Putamen (tissue), 1 donor: ENCODE results near the gene OR8B2.
"Not testable (repeated sequence)": the region's sequence is repeated elsewhere in the genome, so short reads cannot be mapped to it uniquely, and the experiment has no call there.

Experiments
- DNase-seq: peaks from one replicate; pipeline ENCODE4 v3.0.0-alpha.2; 2016; ENCODE audit warnings: low spot score

Gene OR8B2, protein sequence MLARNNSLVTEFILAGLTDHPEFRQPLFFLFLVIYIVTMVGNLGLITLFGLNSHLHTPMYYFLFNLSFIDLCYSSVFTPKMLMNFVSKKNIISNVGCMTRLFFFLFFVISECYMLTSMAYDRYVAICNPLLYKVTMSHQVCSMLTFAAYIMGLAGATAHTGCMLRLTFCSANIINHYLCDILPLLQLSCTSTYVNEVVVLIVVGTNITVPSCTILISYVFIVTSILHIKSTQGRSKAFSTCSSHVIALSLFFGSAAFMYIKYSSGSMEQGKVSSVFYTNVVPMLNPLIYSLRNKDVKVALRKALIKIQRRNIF

DNA sequence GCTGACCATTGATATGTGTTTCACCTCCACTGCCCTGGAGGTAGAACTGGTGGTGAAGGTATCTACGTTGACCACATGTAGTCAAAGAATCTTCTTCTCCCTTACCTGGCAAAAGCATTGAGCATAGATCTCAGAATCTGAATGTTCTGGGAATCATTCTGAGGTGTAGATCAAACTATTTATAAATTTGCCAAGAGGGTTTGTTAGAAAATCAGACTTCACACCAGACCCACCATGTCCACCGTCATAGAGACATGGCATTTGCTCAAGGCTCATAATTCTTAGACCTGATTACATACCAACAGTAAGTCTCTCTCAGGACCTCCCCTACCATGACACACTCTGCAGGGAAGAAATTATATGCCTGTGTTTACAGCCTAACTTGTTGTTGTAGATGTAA, at the start of gene OR8B2:
Gene OR8B2, minus strand, starts transcription at position 101 of the 400 bp plus-strand sequence. CDS start 1,156 bp downstream, outside the sequence.
- DNase-seq: no peak

DNA sequence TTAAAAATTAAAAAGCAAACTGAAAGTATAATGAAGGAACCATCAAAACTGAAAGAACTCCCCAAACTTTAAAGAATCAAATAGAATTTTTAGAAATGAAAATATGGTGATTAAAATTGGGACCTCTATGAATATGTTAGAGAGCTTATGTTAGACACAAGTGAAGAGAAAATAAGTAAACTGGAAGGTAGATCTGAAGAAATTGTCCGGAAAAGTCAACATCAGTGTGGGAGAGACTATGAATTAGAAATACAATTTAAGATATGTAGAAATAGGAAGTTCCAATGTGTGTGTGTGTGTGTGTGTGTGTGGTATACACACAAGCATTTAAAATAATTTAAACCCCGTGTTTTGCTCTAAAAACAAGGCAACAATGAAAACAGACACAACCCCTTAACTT, 45.3 kb upstream of the OR8B2 start:
- no peak for DNase-seq

DNA sequence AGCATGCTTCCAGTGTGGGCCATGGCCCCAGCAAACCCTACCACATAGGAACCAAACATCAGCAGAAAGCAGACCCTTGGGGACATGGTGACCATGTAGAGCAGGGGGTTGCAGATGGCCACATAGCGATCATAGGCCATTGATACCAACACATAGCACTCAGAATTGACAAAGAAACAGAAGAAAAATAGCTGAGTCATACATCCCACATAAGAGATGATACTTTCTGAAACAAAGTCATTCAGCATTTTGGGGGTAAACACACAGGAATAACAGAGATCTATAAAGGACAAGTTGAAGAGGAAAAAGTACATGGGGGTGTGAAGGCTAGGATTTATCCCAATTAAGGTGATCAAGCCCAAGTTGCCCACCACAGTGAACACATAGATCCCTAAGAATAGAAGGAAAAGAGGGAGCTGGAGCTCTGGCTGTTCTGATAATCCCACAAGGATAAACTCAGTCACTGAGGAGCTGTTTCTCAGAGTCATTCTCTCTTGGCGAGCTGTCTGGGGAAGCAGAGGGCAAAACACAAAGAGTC, 40.2 kb upstream of the OR8B2 start, which contains the start of gene OR8B4:
Gene OR8B4, minus strand, starts transcription at position 488 of the 538 bp plus-strand sequence. Its CDS starts 0 bp downstream, at position 488.
- no peak for DNase-seq

DNA sequence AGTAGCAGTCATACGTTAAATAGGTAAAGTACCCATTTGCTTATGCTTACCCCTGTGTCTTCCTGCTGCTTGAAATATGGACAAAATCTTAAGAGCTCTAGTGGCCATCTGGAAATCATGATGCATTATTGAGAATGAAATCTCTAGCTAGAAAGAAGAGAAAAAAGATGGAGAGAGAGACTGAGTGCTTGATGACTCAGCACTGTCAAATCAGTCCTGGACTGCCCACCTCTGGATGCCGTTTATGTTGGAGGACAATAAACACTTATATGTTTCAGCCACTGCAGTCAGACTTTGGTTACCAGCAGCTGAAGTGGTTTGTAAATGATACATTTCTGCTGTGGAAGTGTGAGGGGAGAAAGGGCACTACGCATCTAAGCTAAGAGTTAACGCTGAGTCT, 36.7 kb upstream of the OR8B2 start:
- no peak for DNase-seq

DNA sequence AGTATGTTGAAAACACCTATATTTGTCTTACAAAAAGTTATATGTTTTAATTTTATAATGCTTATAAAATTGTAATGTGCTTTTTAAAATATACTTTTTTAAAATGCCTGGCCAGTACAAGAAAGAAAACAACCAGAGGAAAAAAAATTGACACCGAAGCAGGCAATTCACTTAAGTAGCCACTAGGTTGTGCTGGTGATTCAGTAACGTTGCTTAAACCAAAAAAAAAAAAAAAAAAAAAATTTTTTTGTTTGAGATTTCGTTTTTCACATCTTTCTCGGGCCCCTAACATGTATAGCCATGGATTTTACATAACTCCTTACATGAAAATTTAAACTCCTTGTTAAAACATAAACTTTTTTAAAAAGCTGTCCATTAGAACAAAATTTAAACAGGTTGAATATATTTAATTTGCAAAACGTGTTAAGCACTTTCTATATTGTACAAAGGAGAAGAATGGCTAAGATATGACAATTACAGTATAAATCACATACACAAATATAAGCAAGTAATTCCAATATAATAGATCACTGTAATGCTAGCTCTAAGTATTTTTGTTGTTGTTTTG, 31.1 kb upstream of the OR8B2 start:
- DNase-seq: no peak

- DNase-seq: no peak
These were observed 25.6 kb upstream of the OR8B2 start for GRCh38 chr11:124409906-124410305.

GRCh38 chr11:124405581-124405980, 21.3 kb upstream of the OR8B2 start:
- no peak for DNase-seq

GRCh38 chr11:124403186-124403585, 18.9 kb upstream of the OR8B2 start:
- not testable (repeated sequence) for DNase-seq

GRCh38 chr11:124402326-124402922, 18.1 kb upstream of the OR8B2 start:
- peak; percentile 42 for DNase-seq

DNA sequence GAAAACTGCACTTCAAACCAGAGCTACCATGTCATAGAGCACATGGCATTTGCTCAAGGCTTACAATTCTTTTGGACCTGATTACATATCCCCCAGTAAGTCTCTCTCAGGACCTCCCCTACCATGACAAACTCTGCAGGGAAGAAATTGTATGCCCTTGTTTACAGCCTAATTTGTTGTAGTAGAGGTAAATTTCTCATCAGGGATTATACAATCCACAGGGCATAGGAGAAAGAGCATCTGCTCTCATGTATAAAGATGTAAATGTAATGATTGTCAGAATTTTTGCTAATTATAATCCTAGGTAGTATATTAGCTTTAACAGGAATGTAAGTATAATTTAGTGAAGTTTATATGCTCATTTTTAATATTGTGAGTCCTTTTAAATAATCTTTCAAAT, 14.6 kb upstream of the OR8B2 start, which contains the start of gene OR8B3:
Gene OR8B3, minus strand, starts transcription at position 101 of the 400 bp plus-strand sequence. CDS start 1,673 bp downstream, outside the sequence.
- DNase-seq: no peak

DNA sequence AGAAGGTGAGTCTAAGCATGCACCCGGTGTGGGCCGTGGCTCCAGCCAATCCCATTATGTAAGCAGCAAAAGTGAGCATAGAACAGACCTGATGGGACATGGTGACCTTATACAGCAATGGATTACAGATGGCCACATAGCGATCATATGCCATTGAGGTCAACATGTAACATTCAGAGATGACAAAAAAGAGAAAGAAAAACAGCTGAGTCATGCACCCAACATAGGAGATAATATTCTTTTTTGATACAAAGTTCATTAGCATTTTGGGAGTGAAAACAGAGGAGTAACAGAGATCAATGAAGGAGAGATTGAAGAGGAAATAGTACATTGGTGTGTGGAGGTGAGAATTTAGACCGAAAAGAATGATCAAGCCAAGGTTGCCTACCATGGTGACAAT, 12.5 kb upstream of the OR8B2 start:
- DNase-seq: not testable (repeated sequence)

- DNase-seq: no peak
These were observed 10.1 kb upstream of the OR8B2 start for GRCh38 chr11:124394408-124394807.

DNA sequence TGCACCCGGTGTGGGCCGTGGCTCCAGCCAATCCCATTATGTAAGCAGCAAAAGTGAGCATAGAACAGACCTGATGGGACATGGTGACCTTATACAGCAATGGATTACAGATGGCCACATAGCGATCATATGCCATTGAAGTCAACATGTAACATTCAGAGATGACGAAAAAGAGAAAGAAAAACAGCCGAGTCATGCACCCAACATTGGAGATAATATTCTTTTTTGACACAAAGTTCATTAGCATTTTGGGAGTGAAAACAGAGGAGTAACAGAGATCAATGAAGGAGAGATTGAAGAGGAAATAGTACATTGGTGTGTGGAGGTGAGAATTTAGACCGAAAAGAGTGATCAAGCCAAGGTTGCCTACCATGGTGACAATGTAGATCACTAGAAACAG, 1.4 kb downstream of the OR8B2 start:
- not testable (repeated sequence) for DNase-seq

DNA sequence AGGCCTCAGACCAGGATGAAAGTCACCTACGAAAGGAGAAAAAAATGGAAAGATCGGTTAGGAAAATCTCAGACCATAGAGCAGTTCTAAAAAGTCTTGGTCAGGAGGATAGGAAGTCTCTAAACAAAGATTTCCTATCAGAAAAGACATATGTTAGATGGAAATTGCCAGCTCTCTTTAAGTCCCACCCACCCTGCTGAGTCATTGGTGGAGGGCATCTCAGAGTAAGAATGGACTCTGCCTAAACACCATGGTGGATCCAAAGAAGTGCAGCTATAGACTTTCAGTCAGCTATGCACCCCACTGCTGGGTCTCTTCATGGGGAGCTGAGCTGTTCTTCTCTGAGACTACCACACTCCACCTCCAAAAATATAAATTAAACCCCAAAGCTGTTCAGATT, 3.7 kb downstream of the OR8B2 start:
- no peak for DNase-seq

- DNase-seq: no peak
These were observed 8.0 kb downstream of the OR8B2 start for GRCh38 chr11:124376280-124376679.

- DNase-seq: no peak
These were observed 24.7 kb downstream of the OR8B2 start for GRCh38 chr11:124359566-124359965.

DNA sequence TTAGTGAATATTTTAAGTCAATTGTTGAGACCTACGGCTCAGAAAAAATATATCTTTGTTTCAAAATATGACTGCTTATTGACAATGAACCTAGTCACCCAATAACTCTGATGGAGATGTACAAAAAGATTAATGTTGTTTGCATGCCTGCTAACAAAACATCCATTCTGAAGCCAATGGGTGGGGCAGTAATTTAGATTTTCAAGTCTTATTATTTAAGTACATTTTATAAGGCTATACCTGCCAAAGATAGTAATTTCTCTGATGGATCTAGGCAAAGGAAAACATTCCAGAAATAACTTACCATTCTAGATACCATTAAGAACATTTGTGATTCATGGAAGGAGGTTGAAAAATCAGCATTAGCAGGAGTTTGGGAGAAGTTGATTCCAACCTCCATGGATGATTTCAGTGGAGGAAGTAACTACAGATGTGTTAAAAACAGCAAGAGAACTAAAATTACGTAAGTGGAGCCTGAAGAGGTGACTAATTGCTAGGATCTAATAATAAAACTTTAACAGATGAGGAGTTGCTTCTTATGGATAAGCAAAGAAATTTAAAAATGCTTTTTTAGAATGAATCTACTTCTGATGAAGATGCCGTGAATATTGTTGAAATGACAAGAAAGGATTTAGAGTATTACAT, 37.9 kb downstream of the OR8B2 start:
- no peak for DNase-seq

DNA sequence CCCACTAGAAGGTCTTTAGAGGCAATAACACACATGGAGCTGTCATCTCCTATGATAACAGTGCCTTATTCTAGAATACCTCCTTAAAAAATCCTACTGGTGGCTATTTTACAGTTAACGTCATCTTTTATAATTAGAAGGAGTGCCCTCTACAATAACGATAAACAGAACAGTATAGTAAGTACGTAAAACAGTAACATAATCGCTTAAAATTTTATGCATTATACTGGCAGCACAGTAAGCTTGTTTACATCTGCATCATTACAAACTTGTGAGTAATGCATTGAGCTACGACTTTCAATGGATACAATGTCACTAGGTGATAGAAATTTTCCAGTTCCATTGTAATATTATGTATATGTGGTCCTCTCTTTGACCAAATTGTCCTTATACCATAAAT, 40.0 kb downstream of the OR8B2 start:
- DNase-seq: no peak

DNA sequence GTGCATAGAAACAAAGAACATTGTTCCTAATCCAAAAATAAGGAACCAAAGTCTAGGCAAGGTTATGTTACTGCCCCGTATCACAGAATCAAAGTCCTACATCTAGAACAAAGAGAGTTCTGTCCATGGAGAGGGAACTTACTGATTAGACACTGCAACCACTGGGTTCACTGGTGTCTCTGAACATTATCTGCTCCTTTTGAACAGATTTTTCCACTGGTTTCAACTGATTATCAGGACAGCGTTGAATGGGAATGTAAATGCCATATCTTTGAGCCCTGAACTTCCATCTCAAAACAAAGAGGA, 44.2 kb downstream of the OR8B2 start:
- DNase-seq: no peak

- DNase-seq: no peak
These were observed 44.7 kb downstream of the OR8B2 start for GRCh38 chr11:124339396-124340141.
